HG02678 (cell line): ENCODE results near the gene DNAJC21.
"Not testable (repeated sequence)": the region's sequence is repeated elsewhere in the genome, so short reads cannot be mapped to it uniquely, and the experiment has no call there.

Experiments
- ATAC-seq: cut with Tn5 transposase; IDR thresholded peaks from one replicate; pipeline ENCODE4 v1.9.1; 2021; ENCODE audit warnings: mild to moderate bottlenecking, moderate library complexity; ENCODE audit not compliant: unreplicated experiment

The DNAJC21 gene

GRCh38 chr5:34923256-34923655 is 6.1 kb upstream of the DNAJC21 start:
- not testable (repeated sequence) for ATAC-seq

- peak; percentile 52 for ATAC-seq
These were observed 5.5 kb upstream of the DNAJC21 start for GRCh38 chr5:34923694-34924461.

- no peak for ATAC-seq
These were observed 4.9 kb upstream of the DNAJC21 start for GRCh38 chr5:34924462-34924765.

GRCh38 chr5:34926318-34926888 is 3.0 kb upstream of the DNAJC21 start:
- ATAC-seq, result no peak

GRCh38 chr5:34927785-34928184 is 1.6 kb upstream of the DNAJC21 start:
- no peak for ATAC-seq

GRCh38 chr5:34928267-34928666 is 1.1 kb upstream of the DNAJC21 start:
- ATAC-seq, result no peak

- peak; percentile 78 for ATAC-seq
These were observed 532 bp downstream of the DNAJC21 start for GRCh38 chr5:34929720-34930461.

- ATAC-seq, result no peak
These were observed 1.1 kb downstream of the DNAJC21 start for GRCh38 chr5:34930462-34930844.

- ATAC-seq, result no peak
These were observed 1.5 kb downstream of the DNAJC21 start for GRCh38 chr5:34930870-34931269.

GRCh38 chr5:34932947-34933346 is 3.6 kb downstream of the DNAJC21 start:
- ATAC-seq, result no peak

GRCh38 chr5:34941936-34942335 is 12.6 kb downstream of the DNAJC21 start:
- ATAC-seq, result no peak

GRCh38 chr5:34944044-34944443 is 14.7 kb downstream of the DNAJC21 start:
- no peak for ATAC-seq

GRCh38 chr5:34944460-34945047 is 15.2 kb downstream of the DNAJC21 start:
- no peak for ATAC-seq

- no peak for ATAC-seq
These were observed 28.0 kb downstream of the DNAJC21 start for GRCh38 chr5:34957321-34957720.

- peak; percentile 46 for ATAC-seq
These were observed 28.7 kb downstream of the DNAJC21 start for GRCh38 chr5:34957857-34958690.

GRCh38 chr5:34959323-34959722 is 30.0 kb downstream of the DNAJC21 start:
- peak; percentile 91 for ATAC-seq

- no peak for ATAC-seq
These were observed 38.2 kb downstream of the DNAJC21 start for GRCh38 chr5:34967540-34967939.

GRCh38 chr5:34968258-34968657 is 38.9 kb downstream of the DNAJC21 start:
- ATAC-seq, result no peak

GRCh38 chr5:34970552-34970951 is 41.2 kb downstream of the DNAJC21 start:
- ATAC-seq, result no peak

- not testable (repeated sequence) for ATAC-seq
These were observed 42.3 kb downstream of the DNAJC21 start for GRCh38 chr5:34971655-34972054.

- no peak for ATAC-seq
These were observed 47.0 kb downstream of the DNAJC21 start for GRCh38 chr5:34976347-34976746.
